ENCODE measurements around the gene RUNX1.
A peak's percentile ranks its signal among the peaks of the same experiment; 100 is the strongest.
"Not testable (repeated sequence)": the region's sequence is repeated elsewhere in the genome, so short reads cannot be mapped to it uniquely, and the experiment has no call there.

RUNX1 gene

DNA sequence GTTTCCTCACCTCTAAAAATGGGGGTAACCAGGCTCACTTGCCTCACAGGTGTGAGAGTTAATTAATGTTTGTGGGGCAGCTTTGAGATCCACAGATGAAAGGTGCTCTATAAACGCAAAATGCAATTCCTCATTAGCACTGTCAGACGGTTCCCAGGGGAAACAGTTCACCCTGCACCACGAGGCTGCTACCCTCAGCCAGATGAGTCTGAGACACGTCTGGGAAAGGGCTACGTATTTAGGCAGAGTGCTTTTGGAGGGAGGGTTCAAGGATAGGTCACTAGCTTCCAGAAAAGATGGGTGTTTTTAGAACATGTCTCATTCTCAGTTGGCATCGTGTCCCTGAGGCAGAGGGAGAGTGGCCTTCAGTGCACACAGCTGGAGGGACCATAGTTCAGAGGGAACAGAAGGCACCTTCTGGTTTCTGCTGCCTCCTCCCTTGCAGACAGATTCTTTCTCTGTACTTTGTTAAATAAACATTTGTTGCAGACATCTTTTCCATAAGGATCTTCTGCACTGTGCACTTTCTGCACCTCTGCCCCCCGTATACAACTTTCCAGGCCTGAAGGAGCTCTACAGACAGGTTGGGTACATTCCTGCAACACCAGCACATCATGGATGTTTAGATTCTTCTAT, 240.4 kb downstream of the RUNX1 start:
- H3K4me3 ChIP-seq (ENCODE audit: low read depth, low read length) = no peak overlapping the region
- TF ChIP-seq CTCF (IDR thresholded peaks at IDR 0.05; ENCODE audit: low read depth, low read length, missing control alignments) = no peak
- DNase-seq (ENCODE audit: low read depth) = no peak

- no peak for DNase-seq (ENCODE audit: low read depth)
- no peak for TF ChIP-seq CTCF (IDR thresholded peaks at IDR 0.05; ENCODE audit: low read depth, low read length, missing control alignments)
- no peak overlapping the region for H3K4me3 ChIP-seq (ENCODE audit: low read depth, low read length)
Observed at GRCh38 chr21:34807881-34808568, 241.1 kb downstream of the RUNX1 start.

DNA sequence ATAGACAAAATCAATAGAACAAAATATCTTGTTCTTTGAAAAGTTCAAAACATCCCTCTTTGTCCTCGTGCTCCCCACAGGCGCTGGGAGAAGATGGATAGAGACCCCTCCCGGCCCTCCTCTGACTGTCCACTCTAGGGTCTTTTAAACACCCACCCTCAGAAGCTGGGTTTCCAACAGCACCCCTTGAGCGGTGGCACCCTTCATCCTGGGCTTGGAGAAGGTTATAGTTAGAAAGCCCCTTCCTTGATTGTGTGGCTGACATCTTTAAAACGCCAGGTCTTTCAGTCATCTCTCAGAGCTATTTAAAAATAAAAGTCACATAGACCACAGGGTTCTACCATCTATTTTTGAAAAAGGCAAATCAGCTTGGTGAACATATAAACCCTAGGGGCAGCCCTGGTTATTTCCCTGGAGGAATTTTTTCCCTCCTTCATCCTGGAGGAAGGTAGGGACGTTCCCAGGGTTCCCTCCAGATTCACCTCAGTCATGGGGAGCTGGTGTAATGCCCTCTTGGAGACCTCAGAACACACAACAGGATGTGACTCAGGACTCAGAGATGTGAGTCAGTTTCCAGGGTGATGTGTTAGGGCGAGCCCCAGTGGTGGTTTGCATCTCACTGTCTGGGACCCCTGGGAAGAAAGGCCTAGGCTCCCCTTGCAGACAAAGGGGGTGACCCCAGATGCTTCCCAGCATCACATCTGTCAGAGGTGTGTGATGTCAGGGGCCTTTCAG, 241.8 kb downstream of the RUNX1 start:
- peak; percentile 19 for DNase-seq (ENCODE audit: low read depth)
- H3K4me3 ChIP-seq (ENCODE audit: low read depth, low read length) = no peak overlapping the region
- no peak for TF ChIP-seq CTCF (IDR thresholded peaks at IDR 0.05; ENCODE audit: low read depth, low read length, missing control alignments)

GRCh38 chr21:34806423-34806822, 242.7 kb downstream of the RUNX1 start:
- no peak for TF ChIP-seq CTCF (IDR thresholded peaks at IDR 0.05; ENCODE audit: low read depth, low read length, missing control alignments)
- H3K4me3 ChIP-seq (ENCODE audit: low read depth, low read length) = no peak overlapping the region
- no peak for DNase-seq (ENCODE audit: low read depth)

DNA sequence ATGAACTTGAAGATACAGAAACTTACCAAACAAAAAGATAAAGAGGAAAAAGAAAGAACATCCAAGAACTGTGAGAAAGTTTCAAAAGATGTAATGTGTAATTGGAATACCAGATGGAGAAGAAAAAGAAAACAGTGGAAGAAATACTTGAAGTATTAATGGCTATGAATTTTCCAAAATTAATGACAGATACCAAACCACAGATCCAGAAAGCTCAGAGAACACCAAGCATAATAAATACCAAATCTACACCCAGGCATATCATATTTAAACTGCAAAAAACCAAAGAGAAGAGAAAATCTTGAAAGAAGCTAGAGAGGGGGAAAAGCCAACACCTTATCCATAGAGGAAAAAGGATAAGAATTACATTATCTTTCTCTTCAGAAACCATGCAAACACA, 243.9 kb downstream of the RUNX1 start:
- no peak for TF ChIP-seq CTCF (IDR thresholded peaks at IDR 0.05; ENCODE audit: low read depth, low read length, missing control alignments)
- no peak overlapping the region for H3K4me3 ChIP-seq (ENCODE audit: low read depth, low read length)
- no peak for DNase-seq (ENCODE audit: low read depth)

DNA sequence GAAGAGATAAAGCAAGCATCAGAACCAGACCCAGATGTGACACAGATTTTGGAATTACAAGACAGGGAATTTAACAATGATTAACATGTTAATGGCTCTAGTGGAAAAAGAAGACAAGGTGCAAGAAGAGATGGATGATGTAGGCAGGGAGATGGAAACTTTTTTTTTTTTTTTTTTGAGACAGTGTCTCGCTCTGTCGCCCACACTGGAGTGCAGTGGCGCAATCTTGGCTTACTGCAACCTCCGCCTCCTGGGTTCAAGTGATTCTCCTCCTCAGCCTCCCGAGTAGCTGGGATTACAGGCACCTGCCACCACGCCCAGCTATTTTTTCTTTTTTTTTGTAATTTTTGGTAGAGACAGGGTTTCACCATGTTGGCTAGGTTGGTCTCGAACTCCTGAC, 244.5 kb downstream of the RUNX1 start:
- not testable (repeated sequence) for H3K4me3 ChIP-seq (ENCODE audit: low read depth, low read length); DNase-seq (ENCODE audit: low read depth)

- H3K4me3 ChIP-seq (ENCODE audit: low read depth, low read length) = no peak overlapping the region
- DNase-seq (ENCODE audit: low read depth) = no peak
- no peak for TF ChIP-seq CTCF (IDR thresholded peaks at IDR 0.05; ENCODE audit: low read depth, low read length, missing control alignments)
Observed at GRCh38 chr21:34803782-34804370, 245.2 kb downstream of the RUNX1 start.

Measured in GM12864 (cell line).